NCI-H510A (cell line): ENCODE measurements around the gene CDHR2.

Source experiments
- DNase-seq: peaks from one replicate; lab custom pipeline; 2025; lab: John Stamatoyannopoulos, UW

CDHR2 gene

DNA sequence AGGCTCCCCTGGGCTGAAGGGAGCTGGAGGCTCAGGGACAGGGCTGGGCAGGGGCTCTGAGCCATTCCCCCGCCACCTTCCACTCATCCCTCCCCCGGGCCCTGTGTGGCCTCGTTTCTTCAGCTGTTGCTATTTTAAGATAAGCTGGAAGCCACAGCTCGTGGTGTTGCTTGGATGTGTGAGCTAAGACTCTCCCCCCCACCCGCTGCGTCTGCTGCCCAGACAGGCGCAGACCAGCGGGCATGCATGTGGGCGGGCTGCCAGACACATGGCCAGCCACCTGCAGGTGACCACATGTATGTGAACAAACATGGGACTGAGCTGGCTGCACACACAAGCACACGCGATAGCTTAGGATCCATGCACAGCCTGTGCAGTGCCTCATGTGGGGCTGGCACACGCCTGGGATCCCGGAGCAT lies 72.5 kb downstream of the CDHR2 start:
- DNase-seq = no peak

DNA sequence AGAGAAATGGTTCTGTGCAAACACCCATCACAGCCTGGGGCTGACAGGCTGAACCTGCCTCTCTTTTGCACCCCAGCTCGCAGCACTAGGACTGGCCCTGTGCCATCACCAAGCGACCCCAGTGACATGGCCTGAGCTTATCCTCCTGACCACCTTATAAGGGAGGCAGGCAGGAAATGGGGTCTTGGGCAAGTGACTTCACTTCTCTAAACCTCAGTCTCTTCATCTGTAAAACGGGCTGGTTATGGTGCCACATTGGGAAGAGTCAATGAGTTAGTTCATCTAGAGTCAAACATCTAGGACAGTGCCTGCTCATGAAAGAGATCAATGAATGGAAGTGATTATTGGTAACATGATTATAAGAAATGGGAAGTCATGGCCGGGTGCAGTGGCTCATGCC lies 75.0 kb downstream of the CDHR2 start:
- no peak for DNase-seq

DNA sequence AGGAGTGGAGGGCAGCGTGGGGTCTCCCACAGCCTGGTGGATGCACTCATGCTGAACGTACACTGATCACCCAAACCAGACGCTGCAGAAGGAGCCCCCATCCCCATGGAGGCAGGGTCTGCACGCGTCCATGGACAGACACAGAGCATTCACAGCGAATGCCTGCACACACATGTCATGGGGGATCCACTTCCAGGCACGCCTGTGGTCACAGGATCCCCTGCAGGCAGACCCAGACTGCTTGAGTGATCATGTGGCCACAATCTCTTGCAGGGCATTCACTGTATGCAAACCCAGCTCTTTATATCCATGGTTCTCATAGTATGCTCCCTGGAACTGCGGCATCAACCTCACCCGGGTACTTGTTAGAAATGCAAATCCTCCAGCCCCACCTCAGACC lies 75.8 kb downstream of the CDHR2 start:
- no peak for DNase-seq

DNA sequence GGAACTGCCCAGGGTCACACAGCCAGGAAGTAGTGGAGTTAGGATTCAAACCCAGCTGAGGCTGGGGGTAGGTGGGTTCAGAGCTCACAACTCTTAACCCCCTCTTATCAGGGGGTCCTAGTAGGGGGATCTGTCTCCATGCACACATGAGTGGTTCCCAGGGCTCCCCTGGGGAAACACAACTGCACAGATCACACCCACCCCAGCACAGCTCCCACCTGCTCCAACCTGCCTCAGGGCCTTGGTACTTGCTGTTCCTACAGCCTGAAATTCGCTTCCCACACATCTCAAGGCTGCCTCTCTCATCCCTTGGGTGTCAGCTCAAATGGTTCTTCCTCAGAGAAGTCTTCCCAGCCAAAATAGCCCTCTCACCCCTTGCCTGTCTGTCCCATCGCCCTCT lies 76.4 kb downstream of the CDHR2 start:
- no peak for DNase-seq

DNA sequence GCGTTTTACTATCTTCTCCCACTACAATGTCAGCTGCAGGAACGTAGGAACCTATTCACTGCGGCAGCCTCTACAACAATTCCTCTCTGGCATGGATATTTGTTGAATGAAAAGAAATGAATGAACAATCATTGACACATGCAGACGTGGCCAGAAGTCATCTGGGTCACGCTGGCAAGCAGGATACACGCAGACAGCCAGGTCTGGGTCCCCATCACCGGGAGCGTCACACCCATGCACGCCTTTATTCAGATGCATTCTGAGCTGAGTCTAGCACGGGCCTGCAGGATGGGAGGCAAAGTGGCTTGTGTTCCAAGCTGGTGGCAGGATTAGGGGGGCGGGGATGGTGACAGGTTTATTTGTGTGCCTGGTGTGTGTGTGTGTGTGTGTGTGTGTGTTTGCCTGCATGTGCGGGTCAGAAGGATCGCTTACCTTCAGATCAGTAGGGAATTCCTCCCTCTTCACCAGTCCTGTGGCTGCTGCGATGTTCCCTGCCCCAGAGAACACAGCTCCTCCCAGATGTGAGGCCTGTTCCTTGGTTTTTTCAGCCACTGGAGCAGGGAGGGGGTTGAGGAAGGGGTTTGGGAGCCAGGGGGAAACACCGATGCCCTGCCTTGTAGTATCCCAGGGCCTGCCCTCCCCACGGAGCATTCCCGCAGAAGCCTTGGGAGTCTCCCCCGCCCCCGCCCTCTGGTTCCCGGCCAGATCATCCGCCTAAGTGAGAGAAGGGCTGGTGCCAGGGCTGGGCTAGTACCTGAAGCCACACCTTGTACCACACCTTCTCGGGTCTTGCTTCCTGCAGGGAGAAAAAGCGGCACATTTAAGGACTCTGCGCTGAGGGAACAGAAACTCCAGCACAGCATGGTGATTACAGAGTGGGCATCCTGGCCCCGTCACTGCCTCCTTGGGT lies 77.1 kb downstream of the CDHR2 start:
- no peak for DNase-seq

DNA sequence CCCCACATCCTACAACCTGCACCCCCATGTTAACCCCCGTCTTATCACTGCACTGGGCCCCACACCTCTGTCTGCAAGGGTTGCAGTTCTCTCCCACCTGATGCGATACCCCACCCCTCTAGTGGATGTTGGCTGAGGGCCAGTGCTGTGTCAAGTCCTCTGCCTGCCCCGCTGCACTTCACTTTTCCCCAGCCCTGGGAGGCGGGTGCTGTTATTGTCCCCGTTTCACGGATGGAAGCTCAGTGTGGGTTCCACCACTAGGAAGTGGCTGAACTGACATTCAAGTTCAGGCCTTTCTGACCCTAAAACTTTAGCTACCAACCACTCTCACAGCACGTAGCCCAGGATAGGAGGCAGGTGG lies 77.7 kb downstream of the CDHR2 start:
- DNase-seq = no peak

DNA sequence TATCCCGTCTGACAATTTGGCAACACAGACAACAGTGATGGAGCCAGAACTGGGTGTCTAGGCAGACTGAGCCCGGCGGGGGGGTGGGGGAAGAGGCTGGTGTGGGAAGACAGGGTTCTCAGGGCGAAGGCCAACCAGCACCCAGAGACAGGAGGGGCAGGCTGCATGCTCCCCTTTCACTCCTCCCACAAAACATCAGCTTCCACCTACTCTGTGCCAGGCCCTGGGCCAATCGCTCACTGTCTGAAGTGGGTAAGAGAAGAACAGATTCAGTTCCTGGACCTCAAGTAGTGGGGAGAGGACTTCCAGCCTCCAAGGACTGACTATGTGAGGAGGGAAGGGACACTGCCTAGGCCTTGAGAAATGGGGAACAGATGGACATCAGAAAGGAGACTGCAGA lies 78.4 kb downstream of the CDHR2 start:
- DNase-seq = no peak

DNA sequence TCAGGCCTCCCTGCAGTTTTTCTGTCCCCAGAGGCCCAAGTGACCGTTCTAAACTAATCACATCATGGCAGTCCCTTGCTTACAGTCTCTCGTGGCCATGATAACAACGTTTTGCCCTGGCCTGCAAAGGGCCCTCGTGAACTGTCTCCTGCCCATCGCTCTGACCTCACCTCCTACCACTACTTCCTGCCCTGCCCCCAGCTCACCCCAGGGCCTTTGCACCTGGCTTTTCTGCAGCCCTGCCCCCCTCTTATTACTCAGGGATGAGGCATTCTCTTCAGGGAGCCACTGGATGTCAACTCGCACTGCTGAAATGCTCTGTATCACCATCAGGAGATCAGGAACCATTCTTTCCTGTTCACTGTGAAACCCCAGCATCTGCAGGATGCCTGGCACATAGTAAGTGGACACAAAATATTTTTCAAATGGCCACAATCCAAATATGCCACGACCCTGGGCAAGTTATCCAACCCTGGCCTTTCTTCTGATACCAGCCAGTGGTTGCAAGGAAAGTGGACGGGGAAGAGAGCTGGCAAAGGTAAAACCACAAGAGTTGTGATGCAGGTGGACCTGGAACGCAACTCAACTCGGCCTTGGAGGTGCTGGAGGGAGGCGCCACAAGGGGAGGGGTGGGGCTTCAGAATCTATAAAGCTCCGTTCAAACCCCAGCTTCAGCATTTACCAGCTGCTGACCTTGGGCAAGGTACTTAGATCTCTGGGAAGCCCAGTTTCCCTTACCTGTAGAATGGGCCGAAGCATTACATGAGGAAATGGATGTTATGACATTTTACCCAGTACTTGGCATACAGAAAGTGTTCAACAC lies 79.5 kb downstream of the CDHR2 start:
- no peak for DNase-seq

DNA sequence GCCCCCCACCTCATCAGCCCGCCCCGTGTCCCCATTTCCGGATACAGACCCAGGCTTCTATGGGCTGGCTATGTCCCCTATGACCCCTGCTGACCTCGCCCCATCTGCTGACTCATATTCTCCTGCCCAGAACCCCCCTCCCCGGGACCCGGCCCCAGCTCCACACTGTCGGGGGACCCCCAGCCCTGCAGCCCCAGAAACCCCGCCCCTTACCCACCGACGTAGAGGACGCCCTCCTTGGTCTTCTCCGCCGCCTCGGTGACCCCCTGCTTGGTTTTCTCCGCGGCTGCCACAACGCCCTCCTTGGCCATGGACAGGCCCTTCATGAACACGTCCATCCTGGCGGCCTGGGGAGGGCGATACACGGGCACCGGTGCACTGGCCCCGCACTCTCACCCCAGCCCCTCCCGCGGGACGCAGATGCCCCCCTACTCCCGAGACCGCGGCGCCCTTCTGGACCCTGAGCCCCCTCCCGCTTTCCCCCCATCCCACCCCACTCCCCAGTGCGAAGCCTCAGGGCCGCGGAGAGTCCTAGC lies 80.2 kb downstream of the CDHR2 start:
- no peak for DNase-seq

DNA sequence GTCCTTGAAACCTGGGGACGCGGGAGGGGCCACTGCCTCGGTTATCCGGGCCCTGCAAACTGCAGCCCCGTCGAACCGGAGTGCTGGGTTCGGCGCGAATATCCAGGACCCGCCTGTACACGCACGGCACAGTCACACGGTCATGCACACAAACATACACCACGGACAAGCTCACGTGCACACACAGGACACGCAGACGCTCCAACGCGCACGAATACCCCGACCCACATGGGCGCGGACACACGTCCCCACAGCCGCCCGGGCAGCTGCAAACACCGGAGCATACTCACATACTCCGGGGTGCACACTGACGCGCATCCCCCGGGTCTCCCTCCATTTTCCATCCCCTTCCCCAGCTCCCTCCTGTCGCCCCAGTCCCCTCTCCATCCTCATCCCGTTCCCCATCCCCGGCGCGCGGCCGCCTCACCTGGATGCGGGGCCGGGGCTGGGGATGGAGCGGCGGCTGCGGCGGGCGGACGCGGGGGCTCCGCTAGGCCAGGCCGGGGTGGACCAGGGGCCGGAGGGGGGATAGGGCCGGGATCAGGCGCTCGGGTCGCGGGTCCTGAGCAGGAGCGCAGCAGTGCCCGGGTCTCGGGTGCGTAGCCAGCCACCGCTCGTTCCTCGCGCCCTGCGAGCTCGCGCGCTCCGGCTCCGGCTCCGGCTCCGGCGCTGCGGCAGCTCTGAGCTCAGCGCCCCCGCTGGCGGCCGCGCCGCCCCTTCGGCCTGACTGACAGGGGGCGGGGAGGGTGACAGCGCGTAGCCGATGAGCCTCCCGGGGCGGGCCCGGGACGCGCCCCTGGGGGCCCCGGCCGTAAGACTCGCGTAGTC lies 80.9 kb downstream of the CDHR2 start, which contains the start of the genes EIF4E1B and SNCB:
Gene EIF4E1B, plus strand, starts transcription at position 823 of the 828 bp plus-strand sequence. CDS start 12,113 bp downstream, outside the sequence.
Gene SNCB, minus strand, starts transcription at position 682 of the 828 bp plus-strand sequence. CDS start 880 bp downstream, outside the sequence.
- peak; percentile 34 for DNase-seq

DNA sequence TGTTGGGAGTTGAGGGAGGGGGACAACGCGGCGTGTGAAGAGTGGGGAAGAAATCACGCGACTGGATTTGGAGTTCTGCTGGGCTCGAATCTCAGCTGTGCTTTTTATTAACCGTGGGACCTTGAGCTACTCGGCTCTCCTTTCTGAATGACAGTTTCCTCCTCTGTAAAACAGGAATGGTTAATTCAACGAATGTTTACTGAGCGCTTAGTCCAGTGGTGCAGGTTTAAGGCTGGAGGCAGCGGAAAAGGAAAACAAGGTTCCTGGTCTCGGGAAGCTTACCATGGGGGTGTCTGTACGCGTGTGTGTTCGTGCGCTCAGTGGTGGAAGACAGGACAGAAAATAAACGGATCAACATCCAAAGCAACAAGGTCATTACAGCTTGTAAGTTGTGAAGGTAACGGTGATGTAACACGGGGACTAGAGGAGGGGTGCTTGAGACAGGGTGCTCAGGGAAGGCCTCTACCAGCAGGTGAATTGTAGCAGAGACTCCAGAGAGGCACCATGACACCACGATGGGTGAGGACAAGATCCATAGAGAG lies 81.6 kb downstream of the CDHR2 start:
- DNase-seq = no peak

DNA sequence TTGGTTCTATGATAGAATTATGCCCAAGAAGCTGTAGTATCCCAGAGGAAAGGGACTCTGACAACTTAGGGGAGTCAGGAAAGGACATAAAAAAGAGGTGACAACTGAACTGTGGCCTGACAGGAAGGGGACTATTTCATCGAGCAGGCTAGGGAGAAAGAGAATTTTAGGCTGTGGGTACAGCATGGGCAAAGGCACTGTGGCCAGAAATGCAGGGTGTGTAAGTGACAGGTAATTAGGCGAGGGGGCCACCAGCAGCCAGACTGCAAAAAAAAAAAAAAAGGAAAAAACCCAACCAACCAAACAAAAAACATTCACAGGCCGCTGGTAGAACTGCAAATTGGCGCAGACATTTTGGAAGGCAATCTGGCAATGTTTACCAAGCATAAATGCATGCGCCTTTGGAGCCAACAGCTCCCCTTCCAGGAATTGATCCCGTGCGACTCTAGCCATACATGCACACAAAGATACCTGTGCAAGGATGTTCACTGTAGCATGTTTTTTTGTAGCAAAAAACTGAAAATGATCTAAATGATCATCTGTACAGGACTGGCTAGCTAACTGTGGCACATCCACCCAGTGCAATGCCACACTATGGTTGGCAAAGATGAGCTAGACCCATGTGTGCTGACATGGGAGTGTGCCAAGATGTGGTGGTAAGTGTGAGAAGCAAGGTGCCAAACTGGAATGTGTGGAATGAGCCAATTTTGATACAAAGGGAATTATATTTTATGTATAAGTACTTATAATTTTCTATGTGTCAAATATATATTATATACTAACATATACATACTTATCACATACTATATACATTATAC lies 82.5 kb downstream of the CDHR2 start:
- DNase-seq = no peak

DNA sequence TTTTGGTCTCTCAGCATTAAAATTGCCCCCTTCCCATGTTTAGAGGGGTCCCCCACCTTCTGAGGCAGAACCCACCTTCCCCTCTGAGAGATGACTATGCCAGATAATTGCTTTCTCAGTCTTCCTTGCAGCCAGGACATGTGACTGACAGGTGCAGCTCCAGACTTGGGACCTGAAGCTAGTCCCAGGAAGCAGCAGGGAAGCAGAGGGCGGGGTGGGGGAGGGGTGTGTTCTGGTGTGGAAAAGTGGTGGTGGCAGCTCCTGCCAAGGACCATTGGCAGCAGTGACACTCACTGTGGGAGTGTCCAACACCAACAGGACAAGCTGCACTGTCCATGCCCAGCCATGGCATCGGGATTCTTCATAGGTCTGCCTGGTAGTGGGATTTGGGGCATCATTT lies 83.6 kb downstream of the CDHR2 start:
- DNase-seq = no peak

DNA sequence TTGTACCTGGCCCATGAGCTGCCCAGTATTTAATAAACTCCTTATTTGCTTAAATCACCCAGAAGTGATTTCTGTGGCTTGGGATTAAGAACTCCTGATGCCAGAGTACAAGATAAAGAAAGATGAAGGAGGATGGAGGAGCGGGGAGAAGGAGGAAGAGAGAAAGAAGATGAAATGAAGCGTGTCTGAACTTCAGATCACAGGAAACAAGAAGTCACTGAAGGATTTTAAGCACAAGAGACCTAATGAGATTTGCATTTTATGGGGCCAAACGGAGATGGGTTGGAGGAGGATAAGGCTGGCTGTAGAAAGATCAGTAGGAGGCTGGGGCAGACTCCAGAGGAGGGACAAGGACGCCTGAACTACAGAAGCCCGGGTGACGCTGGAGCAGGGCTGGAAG lies 84.5 kb downstream of the CDHR2 start:
- DNase-seq = no peak

DNA sequence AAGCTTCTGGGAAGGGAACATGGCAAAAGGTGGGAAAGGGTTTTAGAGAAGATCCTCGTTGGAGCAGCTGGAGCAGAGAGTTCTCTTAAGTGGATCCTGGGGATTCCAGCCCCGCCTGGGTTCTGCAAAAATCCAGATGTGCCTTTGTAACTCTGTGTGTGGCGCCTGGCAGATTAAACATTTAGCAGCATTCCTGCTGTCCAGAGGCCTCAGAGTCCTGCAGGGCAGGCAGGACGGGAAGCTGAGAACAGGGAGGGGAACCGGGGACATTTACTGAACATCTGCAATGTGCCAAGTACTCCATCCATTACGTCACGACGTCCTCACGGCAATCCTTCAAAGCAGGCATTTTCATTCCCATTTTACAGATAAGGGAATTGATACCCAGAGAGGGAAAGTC lies 87.3 kb downstream of the CDHR2 start:
- DNase-seq = no peak

DNA sequence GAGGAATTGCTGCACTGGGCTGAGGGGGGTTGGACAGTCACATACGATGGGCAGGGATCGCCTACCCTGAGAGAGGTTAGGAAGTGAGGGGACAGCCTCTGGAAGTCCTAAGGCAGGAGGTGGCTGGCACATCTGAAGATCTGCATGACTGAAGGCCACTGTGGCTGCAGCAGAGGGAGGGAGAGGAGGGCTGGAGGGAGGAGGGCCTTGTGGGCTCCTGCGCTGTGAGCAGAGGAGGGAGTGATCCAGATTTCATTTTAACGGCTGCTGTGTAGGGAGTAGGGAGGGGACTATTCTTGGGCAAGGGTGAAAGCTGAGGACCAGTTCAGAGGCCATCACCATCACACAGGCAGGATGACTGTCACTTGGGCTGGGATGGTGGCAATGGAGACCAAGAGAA lies 88.4 kb downstream of the CDHR2 start:
- no peak for DNase-seq

DNA sequence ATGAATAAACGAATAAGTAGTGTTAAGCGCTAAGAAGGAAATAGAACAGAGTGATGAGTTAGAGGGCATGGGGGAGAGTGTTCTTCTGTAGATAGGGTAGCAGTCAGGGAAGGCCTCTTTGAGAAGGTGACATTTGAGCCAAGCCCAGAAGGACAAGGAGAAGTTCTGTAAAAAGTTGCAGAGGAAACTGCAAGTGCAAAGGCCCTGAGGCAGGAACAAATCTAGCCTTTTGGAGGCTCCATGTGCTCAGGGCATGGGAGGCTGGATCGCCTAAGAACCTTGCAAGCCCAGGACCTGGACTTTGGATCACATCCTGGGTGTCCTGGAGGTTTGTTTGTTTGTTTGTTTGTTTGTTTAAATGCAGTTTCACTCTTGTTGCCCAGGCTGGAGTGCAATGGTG lies 89.3 kb downstream of the CDHR2 start:
- DNase-seq = no peak

DNA sequence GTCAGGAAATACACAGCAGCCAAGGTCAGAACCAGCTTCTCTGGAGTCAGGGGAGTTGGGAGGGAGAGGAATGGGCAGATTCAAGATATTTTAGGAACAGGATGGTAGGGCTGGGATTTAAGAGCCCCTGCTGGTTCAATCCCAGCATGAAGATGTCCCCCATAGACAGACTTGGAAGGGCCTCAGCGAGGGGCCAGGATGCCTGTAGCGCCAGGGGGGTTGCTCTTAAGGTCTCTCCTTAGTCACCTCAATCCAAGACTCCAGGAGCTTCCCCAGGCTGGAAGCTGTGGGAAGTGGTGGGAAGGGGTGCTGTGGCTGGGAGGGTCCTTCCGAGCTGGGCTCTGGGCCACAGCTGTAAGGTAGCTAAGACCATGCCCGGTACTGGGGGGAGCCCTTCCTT lies 90.1 kb downstream of the CDHR2 start:
- no peak for DNase-seq

DNA sequence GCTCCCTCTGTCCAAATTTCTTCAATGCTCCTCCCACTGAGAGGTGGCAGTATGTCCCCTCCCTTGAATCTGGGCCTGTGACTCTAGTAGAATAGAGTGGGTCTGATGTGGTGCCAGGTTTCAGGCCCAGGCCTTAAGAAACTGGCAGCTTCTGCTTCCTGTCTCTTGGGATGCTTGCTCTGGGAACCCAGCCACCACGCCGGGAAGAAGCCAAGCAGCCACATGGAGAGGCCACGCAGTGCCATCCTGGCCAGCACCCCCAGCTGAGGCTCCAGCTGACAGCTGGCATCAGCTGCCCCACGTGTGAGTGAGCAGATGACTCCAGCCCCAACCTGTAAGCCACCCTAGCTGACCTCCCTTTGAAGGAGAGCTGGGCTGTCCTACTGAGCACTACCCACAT lies 90.8 kb downstream of the CDHR2 start:
- no peak for DNase-seq

DNA sequence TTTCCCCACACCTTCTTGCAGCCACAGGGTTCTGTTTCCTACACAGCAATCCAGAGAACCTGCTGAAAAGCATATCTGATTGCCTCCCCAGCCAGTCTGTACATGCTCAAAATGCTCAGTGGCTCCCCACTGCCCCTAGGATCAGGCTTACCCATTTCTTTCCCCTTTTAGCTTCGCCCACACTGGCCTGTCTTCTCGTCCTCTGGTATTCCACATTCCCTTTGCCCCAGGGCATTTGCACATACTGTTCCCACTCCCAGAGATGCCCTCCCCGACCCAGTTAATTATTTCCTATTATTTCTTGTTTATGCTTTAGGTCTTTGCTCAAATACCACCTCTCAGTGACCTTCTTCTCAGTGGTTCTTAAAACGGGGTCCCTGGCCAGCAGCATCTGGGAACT lies 91.5 kb downstream of the CDHR2 start:
- DNase-seq = no peak
